ACHN (cell line): Measurements from ENCODE around the gene CTU2.

Experiments
- DNase-seq: peaks from one replicate; pipeline ENCODE4 v3.0.0-alpha.2; 2015
- in situ Hi-C: cut with HindIII; loops from 2 replicates; pipeline ENCODE4 v1.10.0; 2017; ENCODE audit warnings: low sequenced_read_pairs, low pct_ligation_motif_present, low pct_unique_long_range_greater_than_20kb

Gene CTU2

DNA sequence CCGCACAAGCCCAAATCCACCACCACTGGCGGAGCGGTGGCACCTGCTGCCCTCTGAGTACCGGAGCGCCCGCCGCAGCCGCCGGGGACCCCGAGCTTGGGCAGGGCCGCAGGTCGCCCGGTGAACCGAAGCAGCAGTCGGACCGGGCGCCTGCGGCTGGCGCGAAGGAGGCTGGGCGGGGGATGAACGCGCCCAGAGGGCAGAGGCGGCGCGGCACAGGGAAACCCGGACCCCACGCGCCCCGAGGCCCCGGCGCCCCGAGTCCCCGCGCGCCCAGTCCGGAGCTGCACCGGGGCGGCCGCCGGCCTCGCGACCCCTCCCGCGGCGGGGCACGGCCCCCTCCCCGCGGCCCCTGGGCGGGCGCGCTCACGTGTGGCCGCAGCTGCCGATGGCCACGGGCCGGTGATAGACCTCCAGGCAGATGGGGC, 488 bp upstream of the CTU2 start:
- in situ Hi-C loops: no loop called here
- DNase-seq: peak; percentile 26

DNA sequence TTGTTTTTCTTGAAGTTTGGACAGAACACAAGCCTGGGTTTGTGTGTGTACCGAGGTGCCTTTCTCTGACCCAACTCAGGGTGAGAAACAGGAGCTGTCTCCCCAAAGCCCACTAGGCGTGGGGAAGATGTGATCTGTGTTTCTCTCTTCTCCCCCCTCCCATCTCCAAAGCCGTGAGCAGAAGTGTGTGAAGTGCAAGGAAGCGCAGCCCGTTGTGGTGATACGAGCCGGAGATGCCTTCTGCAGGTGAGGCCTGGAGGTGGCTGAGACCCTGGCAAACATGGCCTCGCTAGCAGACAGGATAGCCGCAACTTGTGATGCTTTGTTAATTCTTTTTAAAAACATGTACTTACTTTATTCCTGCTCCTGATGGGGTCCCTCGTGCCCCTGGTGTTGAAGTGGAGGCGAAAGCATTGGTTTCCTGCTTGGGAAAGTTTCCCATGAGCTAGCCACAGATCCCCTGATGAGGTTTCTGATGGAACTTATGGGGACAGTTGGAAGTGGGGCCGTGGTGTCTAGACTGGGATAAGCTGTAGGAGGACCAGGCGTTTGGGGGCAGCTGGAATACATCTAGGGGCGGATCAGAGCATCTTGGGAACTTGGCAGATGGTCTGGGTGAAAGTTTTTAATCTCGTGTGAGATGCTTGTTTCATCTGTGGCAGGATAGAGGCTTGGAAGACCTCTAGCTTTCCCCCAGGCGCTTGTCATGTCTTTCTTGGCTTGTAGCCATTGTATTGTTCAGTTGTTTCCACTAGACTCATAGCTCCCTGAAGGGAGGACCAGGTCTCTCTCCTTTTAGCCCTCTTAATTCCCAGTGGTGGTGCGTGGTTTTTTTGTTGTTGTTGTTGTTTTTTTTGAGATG, 893 bp downstream of the CTU2 start:
- in situ Hi-C loops: no loop called here
- no peak for DNase-seq

DNA sequence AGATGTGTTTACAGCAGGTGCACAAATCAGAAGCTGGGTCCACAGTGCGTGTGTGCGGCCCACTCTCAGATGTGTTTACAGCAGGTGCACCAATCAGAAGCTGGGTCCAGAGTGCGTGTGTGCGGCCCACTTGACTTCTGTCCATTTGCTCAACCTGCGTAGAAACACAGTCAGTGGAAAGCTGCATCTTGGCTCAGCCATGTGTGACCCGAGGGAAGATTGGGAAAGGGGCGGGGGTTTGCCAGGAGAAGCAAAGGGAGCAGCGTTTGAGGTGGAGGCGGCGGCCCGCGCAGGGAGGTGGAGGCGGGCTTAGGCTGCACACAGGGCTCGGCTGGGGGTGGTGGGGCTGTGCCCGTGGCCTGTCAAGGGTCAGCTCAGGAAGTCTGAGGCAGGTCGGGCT, 4.3 kb downstream of the CTU2 start:
- no peak for DNase-seq
- in situ Hi-C loops: no loop called here

DNA sequence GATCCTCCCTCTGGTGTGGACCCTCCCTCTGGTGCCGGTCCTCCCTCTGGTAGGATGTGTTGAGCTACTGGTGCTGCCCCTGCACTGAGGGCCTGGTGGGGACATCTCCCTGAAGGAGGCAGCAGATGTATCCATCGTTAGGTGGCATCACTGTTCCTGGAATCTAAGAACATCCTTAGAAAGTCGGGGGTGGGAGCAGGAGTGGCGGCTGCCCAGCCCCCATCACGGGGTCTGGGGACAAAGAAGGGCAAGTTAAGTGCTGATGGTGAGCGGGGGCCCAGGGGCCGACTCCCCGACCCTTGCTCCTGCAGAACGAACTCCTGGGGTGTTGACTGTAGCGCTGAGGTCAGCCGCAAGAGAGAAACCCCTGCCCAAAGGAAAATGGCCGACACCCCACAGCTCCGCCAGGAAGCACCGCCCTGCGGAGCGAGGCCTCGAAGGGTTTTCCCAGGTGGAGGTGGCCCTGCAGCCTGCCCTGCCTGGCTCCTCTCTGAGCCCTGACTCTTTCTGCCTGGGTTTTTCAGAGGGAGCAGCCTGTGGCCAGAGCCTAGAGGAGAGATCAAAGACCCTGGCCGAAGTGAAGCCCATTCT, 5.5 kb downstream of the CTU2 start:
- in situ Hi-C loops: no loop called here
- DNase-seq: no peak

DNA sequence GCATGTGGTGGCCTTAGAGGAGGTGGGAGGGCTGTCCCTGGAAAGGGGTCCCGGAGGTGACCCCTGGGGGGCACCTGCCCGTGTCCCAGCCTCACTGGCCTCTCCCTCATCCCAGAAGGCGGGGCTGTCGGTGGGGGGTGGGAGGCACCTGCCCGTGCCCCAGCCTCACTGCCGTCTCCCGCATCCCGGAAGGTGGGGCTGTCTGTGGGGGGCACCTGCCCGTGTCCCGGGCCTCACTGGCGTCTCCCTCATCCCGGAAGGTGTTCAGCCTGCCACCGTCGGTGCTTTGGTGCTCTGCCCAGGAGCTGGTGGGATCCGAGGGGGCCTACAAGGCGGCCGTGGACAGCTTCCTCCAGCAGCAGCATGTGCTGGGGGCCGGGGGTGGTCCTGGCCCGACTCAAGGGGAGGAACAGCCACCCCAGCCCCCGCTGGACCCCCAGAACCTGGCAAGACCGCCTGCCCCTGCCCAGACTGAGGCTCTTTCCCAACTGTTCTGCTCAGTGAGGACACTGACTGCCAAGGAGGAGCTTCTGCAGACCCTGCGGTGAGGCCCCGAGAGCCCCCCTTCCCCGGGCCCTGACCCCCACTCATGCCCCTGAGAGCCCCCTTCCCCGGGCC, 6.2 kb downstream of the CTU2 start:
- in situ Hi-C loops: no loop called here
- DNase-seq: no peak

DNA sequence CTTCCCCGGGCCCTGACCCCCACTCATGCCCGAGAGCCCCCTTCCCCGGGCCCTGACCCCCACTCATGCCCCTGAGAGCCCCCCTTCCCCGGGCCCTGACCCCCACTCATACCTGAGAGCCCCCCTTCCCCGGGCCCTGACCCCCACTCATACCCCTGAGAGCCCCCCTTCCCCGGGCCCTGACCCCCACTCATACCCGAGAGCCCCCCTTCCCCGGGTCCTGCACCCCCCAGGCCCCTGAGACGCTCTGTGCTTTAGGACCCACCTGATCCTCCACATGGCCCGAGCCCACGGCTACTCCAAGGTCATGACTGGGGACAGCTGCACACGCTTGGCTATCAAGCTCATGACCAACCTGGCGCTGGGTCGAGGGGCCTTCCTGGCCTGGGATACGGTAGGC, 6.8 kb downstream of the CTU2 start:
- DNase-seq: no peak
- in situ Hi-C loops: no loop called here

DNA sequence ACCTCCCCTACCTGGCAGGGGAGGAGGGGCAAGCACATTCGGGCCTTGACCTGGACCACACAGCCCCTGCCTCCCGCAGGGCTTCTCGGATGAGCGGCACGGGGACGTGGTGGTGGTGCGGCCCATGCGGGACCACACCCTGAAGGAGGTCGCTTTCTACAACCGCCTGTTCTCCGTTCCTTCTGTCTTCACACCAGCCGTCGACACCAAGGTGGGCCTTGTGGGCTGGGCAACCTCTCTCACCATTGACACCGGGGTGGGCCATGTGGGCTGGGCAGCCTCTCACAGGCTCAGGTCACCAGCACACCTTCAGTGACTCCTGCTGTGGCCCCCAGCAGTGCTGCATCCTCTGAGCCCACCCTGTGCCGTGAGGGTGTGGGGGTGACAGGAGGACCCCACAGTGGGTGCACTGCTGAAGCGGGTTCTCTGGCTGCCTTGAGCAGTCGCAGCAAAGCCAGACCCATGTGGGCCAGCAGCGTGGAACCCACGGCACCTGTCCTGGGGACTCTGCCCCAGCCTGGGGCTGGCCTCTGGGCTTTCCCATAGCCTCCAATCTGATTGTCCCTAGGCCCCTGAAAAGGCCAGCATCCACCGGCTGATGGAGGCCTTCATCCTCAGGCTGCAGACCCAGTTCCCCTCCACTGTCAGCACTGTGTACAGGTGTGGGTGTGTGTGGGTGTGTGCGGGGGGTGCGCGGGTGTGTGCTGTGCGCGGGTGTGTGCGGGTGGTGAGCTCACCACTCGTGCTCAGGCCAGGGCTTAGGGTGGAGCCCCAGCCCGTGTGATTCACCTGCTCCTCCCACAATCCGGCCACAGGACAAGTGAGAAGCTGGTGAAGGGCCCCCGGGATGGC, 7.5 kb downstream of the CTU2 start:
- in situ Hi-C loops: no loop called here
- no peak for DNase-seq

DNA sequence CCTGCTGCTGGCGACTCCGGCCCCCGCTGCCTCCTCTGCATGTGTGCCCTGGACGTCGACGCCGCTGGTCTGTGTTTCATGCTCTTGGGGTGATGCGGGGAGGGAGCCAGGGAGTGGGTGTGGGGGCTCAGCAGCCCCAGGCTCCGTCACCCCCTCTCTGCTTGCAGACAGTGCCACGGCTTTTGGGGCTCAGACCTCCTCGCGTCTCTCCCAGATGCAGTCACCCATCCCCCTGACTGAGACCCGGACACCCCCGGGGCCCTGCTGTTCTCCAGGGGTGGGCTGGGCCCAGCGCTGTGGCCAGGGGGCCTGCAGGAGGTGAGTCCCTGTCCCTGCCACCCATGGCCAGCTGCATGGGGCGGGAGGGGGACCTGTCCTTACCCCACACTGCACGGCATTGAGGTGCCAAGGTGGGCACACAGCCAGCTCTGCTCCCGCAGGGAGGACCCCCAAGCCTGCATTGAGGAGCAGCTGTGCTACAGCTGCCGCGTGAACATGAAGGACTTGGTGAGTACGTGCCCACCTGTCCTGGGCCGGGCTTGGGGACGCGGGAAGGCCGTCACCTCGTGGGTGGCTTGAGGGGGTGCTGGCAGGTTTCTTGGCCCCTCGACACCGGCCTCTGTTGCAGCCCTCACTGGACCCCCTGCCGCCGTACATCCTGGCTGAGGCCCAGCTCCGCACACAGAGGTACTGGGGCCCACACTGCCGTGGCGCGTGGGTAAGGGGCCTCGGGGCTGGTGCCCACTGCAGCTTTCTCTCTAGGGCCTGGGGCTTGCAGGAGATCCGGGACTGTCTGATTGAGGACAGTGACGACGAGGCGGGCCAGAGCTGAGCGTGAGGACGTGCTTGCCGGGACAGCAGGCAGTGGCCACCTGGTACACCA, 8.4 kb downstream of the CTU2 start:
- in situ Hi-C loops: no loop called here

DNA sequence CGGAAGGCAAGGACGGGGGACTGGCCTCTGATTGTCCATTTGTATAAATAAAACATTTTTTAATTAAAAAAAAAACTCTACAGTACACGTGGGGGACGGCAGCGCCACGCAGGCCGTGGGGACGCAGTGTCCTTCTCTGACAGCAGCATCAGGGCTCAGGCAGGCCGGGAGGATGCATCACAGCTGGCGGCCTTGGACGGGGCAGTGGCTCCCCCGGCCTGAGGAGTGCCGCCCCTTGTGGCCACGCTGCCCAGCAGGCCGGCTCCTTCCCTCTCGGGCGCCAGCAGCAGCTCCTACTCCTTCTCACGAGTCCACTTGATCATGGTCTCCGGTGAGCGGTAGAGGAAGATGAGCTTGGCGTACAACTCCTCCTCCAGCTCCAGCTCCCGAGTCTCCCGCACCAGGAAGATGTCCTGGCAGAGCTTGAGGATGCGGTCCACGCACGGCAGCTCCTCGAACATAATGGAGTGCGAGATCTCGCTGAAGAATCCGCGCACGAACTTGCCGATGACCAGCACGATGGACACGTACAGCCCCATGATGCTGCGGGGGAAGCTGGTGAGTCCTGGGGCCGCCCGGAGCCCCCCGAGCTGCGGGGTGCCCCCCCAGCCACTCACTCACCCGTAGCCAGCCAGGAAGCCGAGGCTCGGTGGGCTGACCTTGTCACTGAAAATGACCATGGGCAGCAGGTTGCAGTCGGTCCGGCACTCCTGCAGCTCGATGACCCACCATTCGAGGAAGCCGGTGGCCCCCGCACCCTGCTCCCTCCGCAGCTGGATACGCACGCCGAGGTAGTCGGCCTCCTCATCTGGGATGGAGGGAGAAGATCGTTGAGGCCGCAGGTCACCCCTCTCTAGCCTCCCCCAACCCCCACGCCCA, 9.2 kb downstream of the CTU2 start:
- DNase-seq: no peak
- in situ Hi-C loops: no loop called here

More for the DNA sequence above, 8.4 kb downstream of the CTU2 start:
- DNase-seq: no peak

DNA sequence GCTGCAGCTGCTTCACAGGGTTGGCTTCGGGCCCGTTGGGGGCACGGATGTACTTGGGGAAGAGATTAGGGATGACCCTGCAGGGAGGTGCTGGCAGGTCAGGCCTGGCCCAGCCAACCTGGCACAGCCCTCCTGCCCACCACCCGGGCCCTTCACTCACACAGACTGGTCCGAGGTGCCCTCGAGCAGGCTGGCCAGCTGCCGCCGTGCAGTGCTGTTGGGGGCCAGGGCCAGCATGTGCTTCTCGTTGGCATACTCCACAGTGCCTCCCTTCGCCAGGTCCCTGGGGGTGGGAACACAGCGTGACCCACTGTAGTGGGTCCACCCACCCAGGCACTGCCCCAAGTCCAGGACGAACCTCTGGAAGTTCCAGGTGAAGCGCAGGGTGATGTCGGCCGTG, 9.9 kb downstream of the CTU2 start:
- no peak for DNase-seq
- in situ Hi-C loops: no loop called here

DNA sequence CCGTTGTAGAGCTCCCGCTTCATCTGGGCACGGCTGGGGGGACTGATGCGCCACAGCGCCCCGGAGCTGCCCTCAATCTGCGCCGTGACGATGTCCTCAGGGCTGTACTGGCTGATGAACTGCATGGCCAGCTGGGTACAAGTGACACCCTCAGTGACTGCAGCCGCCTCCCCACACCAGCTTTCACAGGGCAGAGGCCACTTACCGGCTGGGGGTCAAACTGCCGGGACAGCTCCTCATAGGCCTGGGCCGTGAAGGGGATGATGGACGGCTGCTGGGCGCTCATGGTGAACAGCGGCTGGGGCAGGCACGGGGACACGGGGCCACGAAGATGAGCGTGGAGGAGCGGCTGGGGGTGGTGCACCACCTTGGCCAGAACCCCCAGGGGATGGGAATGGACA, 10.3 kb downstream of the CTU2 start:
- DNase-seq: no peak
- in situ Hi-C loops: no loop called here

DNA sequence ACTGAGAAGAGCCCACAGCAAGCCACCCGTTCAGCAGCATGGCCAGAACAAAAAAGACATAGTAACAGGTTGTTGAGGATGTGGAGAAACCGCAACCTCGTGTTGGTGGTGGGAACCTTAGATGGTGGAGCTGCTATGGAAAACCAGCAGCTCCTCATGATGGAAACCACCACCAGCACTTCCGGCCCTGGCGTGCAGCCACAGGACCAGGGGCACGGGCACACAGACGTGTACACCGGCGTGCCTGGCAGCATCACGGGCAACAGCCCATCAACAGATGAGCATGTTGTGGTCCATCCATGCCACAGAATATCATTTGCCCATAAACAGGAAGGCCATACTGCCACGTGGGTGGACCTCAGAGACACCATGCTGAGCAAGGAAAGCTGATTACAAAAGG, 11.9 kb downstream of the CTU2 start:
- DNase-seq: no peak
- in situ Hi-C loops: no loop called here

DNA sequence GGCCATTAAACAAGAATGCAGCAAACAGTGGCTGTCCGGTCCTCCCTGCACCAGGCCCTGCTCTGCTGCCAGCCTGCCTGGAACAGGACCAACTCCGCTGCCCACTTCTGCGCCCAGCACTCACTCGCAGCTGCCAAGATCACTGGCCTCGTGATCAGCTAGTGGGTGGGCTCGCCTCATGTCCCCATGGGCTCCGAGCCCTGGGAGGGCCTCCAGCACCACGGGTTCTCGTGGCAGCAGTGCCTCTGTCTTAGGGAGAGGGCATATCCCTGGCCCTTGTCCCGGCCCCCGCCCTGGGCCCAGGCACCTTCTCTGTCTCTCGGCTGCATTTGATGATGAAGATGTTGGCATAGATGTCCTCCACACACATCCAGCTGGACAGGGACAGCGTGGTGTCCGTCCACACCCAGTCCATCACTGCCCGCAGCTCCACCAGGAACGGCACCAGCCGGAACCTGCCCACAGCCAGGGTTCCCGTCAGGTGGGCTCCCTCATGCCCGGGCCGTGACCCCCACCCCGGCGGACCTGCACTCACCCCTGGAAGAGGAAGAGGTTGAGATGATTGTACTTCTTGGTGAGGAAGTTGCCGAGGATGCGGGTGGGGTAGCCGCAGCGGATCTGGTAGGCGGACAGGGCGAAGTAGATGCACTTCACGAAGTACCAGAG, 13.1 kb downstream of the CTU2 start:
- in situ Hi-C loops: no loop called here

DNA sequence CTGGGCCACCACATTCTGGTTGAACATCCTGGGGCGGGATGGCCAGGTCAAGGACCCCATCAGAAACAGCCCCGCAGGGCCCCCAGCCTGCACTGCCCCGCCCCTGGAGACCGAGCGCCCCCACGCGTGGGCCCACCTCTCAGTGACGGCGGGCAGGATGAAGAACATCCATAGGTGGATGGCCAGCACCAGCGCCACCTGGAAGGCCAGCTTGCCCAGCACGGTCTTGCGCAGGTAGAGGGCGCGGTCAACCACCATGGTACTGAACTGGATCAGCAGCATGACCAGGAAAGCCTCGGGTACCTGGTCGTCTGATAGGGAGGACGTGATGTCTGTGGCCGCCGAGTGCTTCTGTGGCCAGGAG, 13.6 kb downstream of the CTU2 start:
- in situ Hi-C loops: no loop called here
- DNase-seq: no peak

More for the DNA sequence above, 13.1 kb downstream of the CTU2 start:
- DNase-seq: no peak

DNA sequence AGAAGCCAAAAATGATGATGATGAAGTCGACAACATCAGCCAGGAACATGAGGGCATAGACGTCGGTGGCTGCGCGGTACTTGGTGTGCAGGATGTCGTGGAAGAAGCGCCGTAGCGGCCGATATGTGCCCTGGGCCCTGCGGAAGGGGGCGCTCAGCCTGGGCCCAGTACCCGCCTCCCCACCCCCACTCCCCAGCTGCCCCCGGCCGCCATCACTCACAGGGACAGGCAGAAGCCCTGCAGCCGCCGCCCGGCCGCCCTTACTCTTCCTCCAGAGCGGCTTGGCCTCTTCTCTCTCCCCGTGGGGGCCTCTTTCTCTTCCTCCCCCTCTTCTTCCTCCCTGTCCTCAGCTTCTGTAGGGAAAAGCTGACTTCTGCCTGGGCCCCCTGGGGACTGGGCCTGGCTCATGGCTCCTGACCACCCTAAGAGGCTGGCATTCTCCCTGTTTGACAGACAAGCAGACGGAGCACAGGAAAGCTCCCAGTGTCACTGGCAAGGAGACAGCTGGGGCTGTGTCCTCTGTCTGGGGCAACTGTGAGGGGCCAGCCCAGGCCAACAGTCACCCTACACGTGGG, 14.2 kb downstream of the CTU2 start:
- in situ Hi-C loops: no loop called here
- DNase-seq: no peak

DNA sequence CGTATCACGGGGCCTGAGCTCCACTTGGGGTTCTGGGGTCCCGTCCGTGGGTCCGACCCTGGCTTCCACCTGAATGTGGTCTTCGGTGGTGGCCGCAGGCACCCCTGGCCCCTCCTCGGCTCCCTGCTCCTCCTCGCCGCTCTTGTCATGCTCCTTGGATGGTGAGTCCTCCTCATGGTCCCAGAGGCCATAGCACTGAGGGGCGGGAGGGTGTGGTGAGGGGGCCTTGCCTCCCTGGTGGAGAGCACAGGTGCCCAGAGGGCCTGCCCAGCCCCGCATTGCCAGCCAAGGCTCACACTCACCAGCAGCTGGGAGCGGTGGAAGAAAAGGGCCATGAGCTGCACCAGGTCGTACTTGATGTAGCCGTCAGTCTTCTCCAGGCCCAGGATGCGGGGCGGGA, 14.9 kb downstream of the CTU2 start:
- no peak for DNase-seq
- in situ Hi-C loops: no loop called here
